Measurements from ENCODE around the gene DNAJC16. TPM values are rescaled to one million over a fixed set of nuclear protein-coding genes. Genes with fewer than 3 reads are reported as not detected.

DNAJC16 gene
- total and polyA plus RNA-seq, 2 of the 13 experiments (the other 11 are each of a cell fraction or from before 2014, with no cell fraction given) = 11.4 to 15.4 TPM

- TF ChIP-seq, protein P1, sequence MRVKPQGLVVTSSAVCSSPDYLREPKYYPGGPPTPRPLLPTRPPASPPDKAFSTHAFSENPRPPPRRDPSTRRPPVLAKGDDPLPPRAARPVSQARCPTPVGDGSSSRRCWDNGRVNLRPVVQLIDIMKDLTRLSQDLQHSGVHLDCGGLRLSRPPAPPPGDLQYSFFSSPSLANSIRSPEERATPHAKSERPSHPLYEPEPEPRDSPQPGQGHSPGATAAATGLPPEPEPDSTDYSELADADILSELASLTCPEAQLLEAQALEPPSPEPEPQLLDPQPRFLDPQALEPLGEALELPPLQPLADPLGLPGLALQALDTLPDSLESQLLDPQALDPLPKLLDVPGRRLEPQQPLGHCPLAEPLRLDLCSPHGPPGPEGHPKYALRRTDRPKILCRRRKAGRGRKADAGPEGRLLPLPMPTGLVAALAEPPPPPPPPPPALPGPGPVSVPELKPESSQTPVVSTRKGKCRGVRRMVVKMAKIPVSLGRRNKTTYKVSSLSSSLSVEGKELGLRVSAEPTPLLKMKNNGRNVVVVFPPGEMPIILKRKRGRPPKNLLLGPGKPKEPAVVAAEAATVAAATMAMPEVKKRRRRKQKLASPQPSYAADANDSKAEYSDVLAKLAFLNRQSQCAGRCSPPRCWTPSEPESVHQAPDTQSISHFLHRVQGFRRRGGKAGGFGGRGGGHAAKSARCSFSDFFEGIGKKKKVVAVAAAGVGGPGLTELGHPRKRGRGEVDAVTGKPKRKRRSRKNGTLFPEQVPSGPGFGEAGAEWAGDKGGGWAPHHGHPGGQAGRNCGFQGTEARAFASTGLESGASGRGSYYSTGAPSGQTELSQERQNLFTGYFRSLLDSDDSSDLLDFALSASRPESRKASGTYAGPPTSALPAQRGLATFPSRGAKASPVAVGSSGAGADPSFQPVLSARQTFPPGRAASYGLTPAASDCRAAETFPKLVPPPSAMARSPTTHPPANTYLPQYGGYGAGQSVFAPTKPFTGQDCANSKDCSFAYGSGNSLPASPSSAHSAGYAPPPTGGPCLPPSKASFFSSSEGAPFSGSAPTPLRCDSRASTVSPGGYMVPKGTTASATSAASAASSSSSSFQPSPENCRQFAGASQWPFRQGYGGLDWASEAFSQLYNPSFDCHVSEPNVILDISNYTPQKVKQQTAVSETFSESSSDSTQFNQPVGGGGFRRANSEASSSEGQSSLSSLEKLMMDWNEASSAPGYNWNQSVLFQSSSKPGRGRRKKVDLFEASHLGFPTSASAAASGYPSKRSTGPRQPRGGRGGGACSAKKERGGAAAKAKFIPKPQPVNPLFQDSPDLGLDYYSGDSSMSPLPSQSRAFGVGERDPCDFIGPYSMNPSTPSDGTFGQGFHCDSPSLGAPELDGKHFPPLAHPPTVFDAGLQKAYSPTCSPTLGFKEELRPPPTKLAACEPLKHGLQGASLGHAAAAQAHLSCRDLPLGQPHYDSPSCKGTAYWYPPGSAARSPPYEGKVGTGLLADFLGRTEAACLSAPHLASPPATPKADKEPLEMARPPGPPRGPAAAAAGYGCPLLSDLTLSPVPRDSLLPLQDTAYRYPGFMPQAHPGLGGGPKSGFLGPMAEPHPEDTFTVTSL (CRISPR knock-in tag; IDR thresholded peaks at IDR 0.05; ENCODE audit: borderline replicate concordance) = peak; percentile 73; the same call in 1 of the 2 replicates
- TF ChIP-seq, protein P2, sequence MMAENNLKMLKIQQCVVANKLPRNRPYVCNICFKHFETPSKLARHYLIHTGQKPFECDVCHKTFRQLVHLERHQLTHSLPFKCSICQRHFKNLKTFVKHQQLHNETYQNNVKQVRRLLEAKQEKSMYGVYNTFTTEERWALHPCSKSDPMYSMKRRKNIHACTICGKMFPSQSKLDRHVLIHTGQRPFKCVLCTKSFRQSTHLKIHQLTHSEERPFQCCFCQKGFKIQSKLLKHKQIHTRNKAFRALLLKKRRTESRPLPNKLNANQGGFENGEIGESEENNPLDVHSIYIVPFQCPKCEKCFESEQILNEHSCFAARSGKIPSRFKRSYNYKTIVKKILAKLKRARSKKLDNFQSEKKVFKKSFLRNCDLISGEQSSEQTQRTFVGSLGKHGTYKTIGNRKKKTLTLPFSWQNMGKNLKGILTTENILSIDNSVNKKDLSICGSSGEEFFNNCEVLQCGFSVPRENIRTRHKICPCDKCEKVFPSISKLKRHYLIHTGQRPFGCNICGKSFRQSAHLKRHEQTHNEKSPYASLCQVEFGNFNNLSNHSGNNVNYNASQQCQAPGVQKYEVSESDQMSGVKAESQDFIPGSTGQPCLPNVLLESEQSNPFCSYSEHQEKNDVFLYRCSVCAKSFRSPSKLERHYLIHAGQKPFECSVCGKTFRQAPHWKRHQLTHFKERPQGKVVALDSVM (CRISPR knock-in tag; IDR thresholded peaks at IDR 0.05) = no peak
- TF ChIP-seq TIGD3 (CRISPR knock-in tag; IDR thresholded peaks at IDR 0.05; ENCODE audit: borderline replicate concordance) (no peak), ZNF253 (CRISPR knock-in tag; IDR thresholded peaks at IDR 0.05; ENCODE audit: borderline replicate concordance) (no peak), ARNTL (CRISPR knock-in tag; IDR thresholded peaks at IDR 0.05) (no peak), ZNF264 (CRISPR knock-in tag; IDR thresholded peaks at IDR 0.05) (0 out of 2 replicates have a peak, but pooled peaks have one; percentile 41), ZNF782 (CRISPR knock-in tag; IDR thresholded peaks at IDR 0.05; ENCODE audit: borderline replicate concordance) (no peak), CENPX (CRISPR knock-in tag; IDR thresholded peaks at IDR 0.05) (no peak), KAT7 (CRISPR knock-in tag; IDR thresholded peaks at IDR 0.05; ENCODE audit: borderline replicate concordance) (no peak)
- TF ChIP-seq, protein P3, sequence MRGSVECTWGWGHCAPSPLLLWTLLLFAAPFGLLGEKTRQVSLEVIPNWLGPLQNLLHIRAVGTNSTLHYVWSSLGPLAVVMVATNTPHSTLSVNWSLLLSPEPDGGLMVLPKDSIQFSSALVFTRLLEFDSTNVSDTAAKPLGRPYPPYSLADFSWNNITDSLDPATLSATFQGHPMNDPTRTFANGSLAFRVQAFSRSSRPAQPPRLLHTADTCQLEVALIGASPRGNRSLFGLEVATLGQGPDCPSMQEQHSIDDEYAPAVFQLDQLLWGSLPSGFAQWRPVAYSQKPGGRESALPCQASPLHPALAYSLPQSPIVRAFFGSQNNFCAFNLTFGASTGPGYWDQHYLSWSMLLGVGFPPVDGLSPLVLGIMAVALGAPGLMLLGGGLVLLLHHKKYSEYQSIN (CRISPR knock-in tag; IDR thresholded peaks at IDR 0.05; ENCODE audit: borderline replicate concordance) = no peak
- TF ChIP-seq, protein P4, sequence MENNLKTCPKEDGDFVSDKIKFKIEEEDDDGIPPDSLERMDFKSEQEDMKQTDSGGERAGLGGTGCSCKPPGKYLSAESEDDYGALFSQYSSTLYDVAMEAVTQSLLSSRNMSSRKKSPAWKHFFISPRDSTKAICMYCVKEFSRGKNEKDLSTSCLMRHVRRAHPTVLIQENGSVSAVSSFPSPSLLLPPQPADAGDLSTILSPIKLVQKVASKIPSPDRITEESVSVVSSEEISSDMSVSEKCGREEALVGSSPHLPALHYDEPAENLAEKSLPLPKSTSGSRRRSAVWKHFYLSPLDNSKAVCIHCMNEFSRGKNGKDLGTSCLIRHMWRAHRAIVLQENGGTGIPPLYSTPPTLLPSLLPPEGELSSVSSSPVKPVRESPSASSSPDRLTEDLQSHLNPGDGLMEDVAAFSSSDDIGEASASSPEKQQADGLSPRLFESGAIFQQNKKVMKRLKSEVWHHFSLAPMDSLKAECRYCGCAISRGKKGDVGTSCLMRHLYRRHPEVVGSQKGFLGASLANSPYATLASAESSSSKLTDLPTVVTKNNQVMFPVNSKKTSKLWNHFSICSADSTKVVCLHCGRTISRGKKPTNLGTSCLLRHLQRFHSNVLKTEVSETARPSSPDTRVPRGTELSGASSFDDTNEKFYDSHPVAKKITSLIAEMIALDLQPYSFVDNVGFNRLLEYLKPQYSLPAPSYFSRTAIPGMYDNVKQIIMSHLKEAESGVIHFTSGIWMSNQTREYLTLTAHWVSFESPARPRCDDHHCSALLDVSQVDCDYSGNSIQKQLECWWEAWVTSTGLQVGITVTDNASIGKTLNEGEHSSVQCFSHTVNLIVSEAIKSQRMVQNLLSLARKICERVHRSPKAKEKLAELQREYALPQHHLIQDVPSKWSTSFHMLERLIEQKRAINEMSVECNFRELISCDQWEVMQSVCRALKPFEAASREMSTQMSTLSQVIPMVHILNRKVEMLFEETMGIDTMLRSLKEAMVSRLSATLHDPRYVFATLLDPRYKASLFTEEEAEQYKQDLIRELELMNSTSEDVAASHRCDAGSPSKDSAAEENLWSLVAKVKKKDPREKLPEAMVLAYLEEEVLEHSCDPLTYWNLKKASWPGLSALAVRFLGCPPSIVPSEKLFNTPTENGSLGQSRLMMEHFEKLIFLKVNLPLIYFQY (CRISPR knock-in tag; IDR thresholded peaks at IDR 0.05; ENCODE audit: borderline replicate concordance) = peak; percentile 39; the same call in 1 of the 2 replicates
- TF ChIP-seq, protein P5, sequence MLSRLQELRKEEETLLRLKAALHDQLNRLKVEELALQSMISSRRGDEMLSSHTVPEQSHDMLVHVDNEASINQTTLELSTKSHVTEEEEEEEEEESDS (CRISPR knock-in tag; IDR thresholded peaks at IDR 0.05; ENCODE audit: borderline replicate concordance) = no peak
Observed at GRCh38 chr1:15605398-15606383, 79.0 kb downstream of the DNAJC16 start (continued).

Data from HepG2 (cell line).